Measurements from ENCODE around the gene PRKAR1B.

GRCh38 chr7:682810-683209 is 44.3 kb downstream of the PRKAR1B start:
- TF ChIP-seq, protein P1, sequence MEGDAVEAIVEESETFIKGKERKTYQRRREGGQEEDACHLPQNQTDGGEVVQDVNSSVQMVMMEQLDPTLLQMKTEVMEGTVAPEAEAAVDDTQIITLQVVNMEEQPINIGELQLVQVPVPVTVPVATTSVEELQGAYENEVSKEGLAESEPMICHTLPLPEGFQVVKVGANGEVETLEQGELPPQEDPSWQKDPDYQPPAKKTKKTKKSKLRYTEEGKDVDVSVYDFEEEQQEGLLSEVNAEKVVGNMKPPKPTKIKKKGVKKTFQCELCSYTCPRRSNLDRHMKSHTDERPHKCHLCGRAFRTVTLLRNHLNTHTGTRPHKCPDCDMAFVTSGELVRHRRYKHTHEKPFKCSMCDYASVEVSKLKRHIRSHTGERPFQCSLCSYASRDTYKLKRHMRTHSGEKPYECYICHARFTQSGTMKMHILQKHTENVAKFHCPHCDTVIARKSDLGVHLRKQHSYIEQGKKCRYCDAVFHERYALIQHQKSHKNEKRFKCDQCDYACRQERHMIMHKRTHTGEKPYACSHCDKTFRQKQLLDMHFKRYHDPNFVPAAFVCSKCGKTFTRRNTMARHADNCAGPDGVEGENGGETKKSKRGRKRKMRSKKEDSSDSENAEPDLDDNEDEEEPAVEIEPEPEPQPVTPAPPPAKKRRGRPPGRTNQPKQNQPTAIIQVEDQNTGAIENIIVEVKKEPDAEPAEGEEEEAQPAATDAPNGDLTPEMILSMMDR (IDR thresholded peaks at IDR 0.05 in 4 of 5, conservative IDR thresholded peaks at IDR 0.05 in 1 of 5) = no peak
- no peak for TF ChIP-seq POLR2A (IDR thresholded peaks at IDR 0.05)

Data from gastrocnemius medialis (tissue), 4 donors.